HL-60 (cell line): ENCODE measurements around the gene TBXAS1.

Experiments used
- DNase-seq, 2 experiments: peaks; one replicate each; pipeline ENCODE4 v3.0.0-alpha.2; 2010 to 2020; ENCODE audit warnings: low read depth in 1 of 2, low spot score in 1 of 2
- H3K27ac ChIP-seq: fragments of 250-450 bp; sonication (Bioruptor Pico); replicated peaks from 2 replicates; pipeline ENCODE4 v1.5.1; 2020; ENCODE audit warnings: mild to moderate bottlenecking, moderate library complexity
- H3K27me3 ChIP-seq: fragments of 250-450 bp; sonication (Bioruptor Pico); 2 replicates; pipeline ENCODE4 v1.5.1; 2021; ENCODE audit warnings: mild to moderate bottlenecking, moderate library complexity; ENCODE audit not compliant: insufficient read depth, poor library complexity, severe bottlenecking
- H3K4me3 ChIP-seq: replicated peaks from 2 replicates; pipeline ENCODE4 v1.5.1; 2011; ENCODE audit warnings: mild to moderate bottlenecking, control low read depth, low read length; ENCODE audit not compliant: insufficient read depth
- GABPA ChIP-seq: IDR thresholded peaks from 2 replicates; pipeline ENCODE4 v1.6.1; 2012; ENCODE audit warnings: low read depth
- POLR2AphosphoS5 ChIP-seq: IDR thresholded peaks from 2 replicates; pipeline ENCODE4 v1.6.1; 2012; ENCODE audit warnings: low read depth
- SPI1 ChIP-seq: IDR thresholded peaks from 2 replicates; pipeline ENCODE4 v1.6.1; 2012; ENCODE audit warnings: low read depth, mild to moderate bottlenecking, borderline replicate concordance
- TF ChIP-seq, protein P1 (sequence below): IDR thresholded peaks from 2 replicates; pipeline ENCODE4 v1.6.1; 2012; ENCODE audit warnings: low read depth; ENCODE audit not compliant: insufficient replicate concordance
- TF ChIP-seq, protein P2 (sequence below): IDR thresholded peaks from one replicate; pipeline ENCODE4 v1.5.1; 2011; ENCODE audit warnings: low read length, control low read depth, inconsistent platforms; ENCODE audit not compliant: insufficient read depth

TBXAS1 gene

DNA sequence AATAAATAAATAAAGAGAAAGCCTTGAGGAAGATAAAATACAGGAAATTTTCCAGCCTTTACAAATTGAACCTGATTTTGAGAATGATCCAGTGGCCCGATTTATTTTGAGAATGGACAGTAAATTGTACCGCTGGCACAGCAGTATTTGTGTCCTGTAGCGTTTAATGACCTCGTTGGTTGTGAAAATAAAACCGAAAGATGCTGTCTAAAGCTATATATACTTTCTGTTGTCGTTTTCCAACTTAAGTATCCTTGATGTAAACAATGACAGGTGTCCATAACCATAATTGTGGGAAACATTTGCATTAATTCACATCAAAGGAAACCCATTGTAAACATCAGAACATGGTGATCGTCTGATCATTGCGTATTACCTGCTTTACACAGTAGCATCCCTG lies 38.8 kb downstream of the TBXAS1 start:
- Histone ChIP-seq H3K27me3 (no peaks in the 10 kb centered on the region), H3K4me3 (no peak overlapping the region), H3K27ac (no peak overlapping the region)
- TF ChIP-seq, protein P1, sequence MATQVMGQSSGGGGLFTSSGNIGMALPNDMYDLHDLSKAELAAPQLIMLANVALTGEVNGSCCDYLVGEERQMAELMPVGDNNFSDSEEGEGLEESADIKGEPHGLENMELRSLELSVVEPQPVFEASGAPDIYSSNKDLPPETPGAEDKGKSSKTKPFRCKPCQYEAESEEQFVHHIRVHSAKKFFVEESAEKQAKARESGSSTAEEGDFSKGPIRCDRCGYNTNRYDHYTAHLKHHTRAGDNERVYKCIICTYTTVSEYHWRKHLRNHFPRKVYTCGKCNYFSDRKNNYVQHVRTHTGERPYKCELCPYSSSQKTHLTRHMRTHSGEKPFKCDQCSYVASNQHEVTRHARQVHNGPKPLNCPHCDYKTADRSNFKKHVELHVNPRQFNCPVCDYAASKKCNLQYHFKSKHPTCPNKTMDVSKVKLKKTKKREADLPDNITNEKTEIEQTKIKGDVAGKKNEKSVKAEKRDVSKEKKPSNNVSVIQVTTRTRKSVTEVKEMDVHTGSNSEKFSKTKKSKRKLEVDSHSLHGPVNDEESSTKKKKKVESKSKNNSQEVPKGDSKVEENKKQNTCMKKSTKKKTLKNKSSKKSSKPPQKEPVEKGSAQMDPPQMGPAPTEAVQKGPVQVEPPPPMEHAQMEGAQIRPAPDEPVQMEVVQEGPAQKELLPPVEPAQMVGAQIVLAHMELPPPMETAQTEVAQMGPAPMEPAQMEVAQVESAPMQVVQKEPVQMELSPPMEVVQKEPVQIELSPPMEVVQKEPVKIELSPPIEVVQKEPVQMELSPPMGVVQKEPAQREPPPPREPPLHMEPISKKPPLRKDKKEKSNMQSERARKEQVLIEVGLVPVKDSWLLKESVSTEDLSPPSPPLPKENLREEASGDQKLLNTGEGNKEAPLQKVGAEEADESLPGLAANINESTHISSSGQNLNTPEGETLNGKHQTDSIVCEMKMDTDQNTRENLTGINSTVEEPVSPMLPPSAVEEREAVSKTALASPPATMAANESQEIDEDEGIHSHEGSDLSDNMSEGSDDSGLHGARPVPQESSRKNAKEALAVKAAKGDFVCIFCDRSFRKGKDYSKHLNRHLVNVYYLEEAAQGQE = no peak
- no peak for TF ChIP-seq SPI1
- TF ChIP-seq GABPA = no peak
- TF ChIP-seq, protein P2, sequence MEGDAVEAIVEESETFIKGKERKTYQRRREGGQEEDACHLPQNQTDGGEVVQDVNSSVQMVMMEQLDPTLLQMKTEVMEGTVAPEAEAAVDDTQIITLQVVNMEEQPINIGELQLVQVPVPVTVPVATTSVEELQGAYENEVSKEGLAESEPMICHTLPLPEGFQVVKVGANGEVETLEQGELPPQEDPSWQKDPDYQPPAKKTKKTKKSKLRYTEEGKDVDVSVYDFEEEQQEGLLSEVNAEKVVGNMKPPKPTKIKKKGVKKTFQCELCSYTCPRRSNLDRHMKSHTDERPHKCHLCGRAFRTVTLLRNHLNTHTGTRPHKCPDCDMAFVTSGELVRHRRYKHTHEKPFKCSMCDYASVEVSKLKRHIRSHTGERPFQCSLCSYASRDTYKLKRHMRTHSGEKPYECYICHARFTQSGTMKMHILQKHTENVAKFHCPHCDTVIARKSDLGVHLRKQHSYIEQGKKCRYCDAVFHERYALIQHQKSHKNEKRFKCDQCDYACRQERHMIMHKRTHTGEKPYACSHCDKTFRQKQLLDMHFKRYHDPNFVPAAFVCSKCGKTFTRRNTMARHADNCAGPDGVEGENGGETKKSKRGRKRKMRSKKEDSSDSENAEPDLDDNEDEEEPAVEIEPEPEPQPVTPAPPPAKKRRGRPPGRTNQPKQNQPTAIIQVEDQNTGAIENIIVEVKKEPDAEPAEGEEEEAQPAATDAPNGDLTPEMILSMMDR = no peak
- TF ChIP-seq POLR2AphosphoS5 = no peak
- no peak for DNase-seq

DNA sequence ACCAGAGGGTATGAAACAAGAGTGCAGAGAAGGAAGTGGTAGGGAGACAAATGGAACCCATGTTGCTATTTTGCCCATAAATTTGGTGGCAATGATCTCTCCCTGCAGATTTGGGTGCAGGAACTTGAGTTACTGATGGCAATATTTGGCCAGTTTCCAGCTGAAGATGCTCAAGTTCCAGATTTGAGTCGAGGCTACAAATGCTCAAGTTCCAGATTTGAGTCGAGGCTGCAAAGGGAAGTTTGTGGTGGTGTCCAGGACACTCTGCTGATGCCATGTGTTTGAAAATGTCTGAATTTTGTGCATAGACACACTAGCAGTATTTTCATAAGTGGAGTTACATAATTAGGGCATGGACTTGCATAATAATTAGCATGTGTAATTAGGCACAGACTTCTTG lies 40.8 kb downstream of the TBXAS1 start:
- TF ChIP-seq SPI1 (no peak), POLR2AphosphoS5 (no peak), GABPA (no peak)
- TF ChIP-seq, protein P1 = no peak
- TF ChIP-seq, protein P2 = no peak
- peak in 1 of 2 experiments; percentile 39 for DNase-seq

DNA sequence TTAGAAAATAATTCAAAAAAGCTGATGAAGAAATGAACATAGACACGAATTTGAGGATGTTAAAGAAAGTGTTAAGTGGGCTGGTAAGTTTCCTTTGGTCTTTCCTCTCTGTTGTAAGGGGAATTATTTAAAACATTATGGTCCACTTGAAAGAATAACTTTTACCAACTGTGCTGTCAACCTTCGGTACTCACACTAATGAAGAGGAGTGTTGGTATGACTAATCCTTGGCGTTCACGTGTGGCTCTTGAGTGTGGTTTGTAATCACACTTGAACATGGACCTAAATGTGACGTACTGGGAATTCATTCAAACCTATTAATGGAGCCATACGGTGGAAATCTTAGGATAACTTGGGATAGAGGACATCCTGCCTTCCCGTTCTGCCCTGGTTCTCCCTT lies 41.3 kb downstream of the TBXAS1 start:
- Histone ChIP-seq H3K27me3 (no peaks in the 10 kb centered on the region), H3K4me3 (no peak overlapping the region), H3K27ac (no peak overlapping the region)
- no peak for DNase-seq
- TF ChIP-seq POLR2AphosphoS5 = no peak
- TF ChIP-seq, protein P2 = no peak
- TF ChIP-seq, protein P1 = no peak
- no peak for TF ChIP-seq GABPA
- TF ChIP-seq SPI1 = no peak

More for the DNA sequence above, 40.8 kb downstream of the TBXAS1 start:
- no peak overlapping the region for H3K4me3 ChIP-seq
- no peaks in the 10 kb centered on the region for H3K27me3 ChIP-seq
- H3K27ac ChIP-seq = no peak overlapping the region
